ENCODE measurements around the gene HIC2.
"Not testable (repeated sequence)": the region's sequence is repeated elsewhere in the genome, so short reads cannot be mapped to it uniquely, and the experiment has no call there.

Gene HIC2

DNA sequence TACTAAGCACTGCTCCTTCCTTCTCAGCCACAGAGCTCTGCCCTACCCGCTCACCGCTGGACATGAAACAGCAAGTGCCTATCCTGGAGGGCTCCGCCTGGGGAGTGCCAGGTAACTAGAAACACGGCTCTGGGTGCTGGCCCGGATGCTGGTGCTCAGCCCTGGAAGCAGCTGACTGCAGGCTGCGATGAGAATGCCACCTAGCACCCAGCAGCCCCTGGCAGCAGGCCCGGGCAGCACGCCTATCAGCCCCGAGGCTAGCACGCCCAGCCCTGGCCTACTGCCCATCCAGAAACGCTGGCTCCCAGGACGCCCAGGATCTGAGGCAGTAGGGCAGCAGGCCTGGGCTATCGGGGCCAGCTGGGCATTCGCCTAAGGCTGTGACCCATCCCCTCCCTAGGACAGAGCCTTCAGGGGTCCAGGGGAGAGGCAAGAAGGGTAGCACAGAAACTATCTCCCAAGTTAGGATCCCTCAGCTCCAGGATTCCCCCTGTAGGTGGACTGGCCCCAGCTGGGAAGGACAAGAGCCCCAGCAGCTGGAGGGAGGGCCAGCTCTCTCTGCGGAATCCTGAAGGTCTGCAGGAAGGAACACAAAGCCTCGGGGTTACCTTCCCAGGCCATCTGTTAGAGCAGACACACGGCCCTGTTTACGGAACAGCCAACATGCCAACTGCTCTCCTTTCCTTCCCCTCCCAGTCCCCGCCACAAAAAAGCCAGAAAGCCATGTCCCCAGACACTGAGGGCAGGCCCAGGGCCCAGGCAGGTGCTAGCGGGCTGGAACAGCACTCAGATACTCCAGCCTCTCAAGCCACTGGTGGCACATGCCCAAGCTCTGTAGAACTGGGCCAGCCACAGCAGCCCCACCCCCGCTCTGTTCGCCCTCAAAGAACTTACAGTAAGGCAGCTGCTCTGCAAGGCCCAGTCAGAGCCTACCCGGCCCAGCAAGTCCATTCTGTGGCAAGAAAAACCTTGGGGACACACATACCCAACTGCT, 76.9 kb downstream of the HIC2 start:
- DNase-seq; H3K4me3 ChIP-seq (ENCODE audit: insufficient read depth, low read depth, low read length, poor library complexity, severe bottlenecking); H3K36me3 ChIP-seq (ENCODE audit: control insufficient read depth, insufficient read depth, low read length); H3K27ac ChIP-seq (ENCODE audit: insufficient read depth, low read length, poor library complexity, severe bottlenecking); H3K27me3 ChIP-seq (replicated peaks; ENCODE audit: control insufficient read depth, insufficient read depth, low read length, poor library complexity, severe bottlenecking); H3K4me1 ChIP-seq (ENCODE audit: control insufficient read depth, insufficient read depth, low read length, poor library complexity, severe bottlenecking); H3K9me3 ChIP-seq (ENCODE audit: control insufficient read depth, low read length): not testable (repeated sequence)

- not testable (repeated sequence) for H3K27me3 ChIP-seq (replicated peaks; ENCODE audit: control insufficient read depth, insufficient read depth, low read length, poor library complexity, severe bottlenecking); H3K9me3 ChIP-seq (ENCODE audit: control insufficient read depth, low read length); H3K36me3 ChIP-seq (ENCODE audit: control insufficient read depth, insufficient read depth, low read length); H3K4me3 ChIP-seq (ENCODE audit: insufficient read depth, low read depth, low read length, poor library complexity, severe bottlenecking); H3K27ac ChIP-seq (ENCODE audit: insufficient read depth, low read length, poor library complexity, severe bottlenecking); DNase-seq; H3K4me1 ChIP-seq (ENCODE audit: control insufficient read depth, insufficient read depth, low read length, poor library complexity, severe bottlenecking)
Observed at GRCh38 chr22:21497984-21498383, 80.8 kb downstream of the HIC2 start.

- not testable (repeated sequence) for H3K27ac ChIP-seq (ENCODE audit: insufficient read depth, low read length, poor library complexity, severe bottlenecking); H3K4me1 ChIP-seq (ENCODE audit: control insufficient read depth, insufficient read depth, low read length, poor library complexity, severe bottlenecking); H3K4me3 ChIP-seq (ENCODE audit: insufficient read depth, low read depth, low read length, poor library complexity, severe bottlenecking); H3K36me3 ChIP-seq (ENCODE audit: control insufficient read depth, insufficient read depth, low read length); DNase-seq; H3K27me3 ChIP-seq (replicated peaks; ENCODE audit: control insufficient read depth, insufficient read depth, low read length, poor library complexity, severe bottlenecking); H3K9me3 ChIP-seq (ENCODE audit: control insufficient read depth, low read length)
Observed at GRCh38 chr22:21498489-21498888, 81.3 kb downstream of the HIC2 start.

- not testable (repeated sequence) for H3K4me1 ChIP-seq (ENCODE audit: control insufficient read depth, insufficient read depth, low read length, poor library complexity, severe bottlenecking); H3K4me3 ChIP-seq (ENCODE audit: insufficient read depth, low read depth, low read length, poor library complexity, severe bottlenecking); H3K27me3 ChIP-seq (replicated peaks; ENCODE audit: control insufficient read depth, insufficient read depth, low read length, poor library complexity, severe bottlenecking); H3K27ac ChIP-seq (ENCODE audit: insufficient read depth, low read length, poor library complexity, severe bottlenecking); H3K36me3 ChIP-seq (ENCODE audit: control insufficient read depth, insufficient read depth, low read length); DNase-seq; H3K9me3 ChIP-seq (ENCODE audit: control insufficient read depth, low read length)
Observed at GRCh38 chr22:21499623-21500506, 82.7 kb downstream of the HIC2 start.
